Measurements from ENCODE around the gene CD52.

Gene CD52

GRCh38 chr1:26353976-26354820 lies 36.4 kb downstream of the CD52 start, which contains the start of gene CRYBG2:
TSS of gene CRYBG2 (minus strand) at chr1:26354130. CDS start at chr1:26346657, 7,473 bp downstream.
- DNase-seq (ENCODE audit: low read depth in 1 of 2, low spot score in 1 of 2), result no peak

GRCh38 chr1:26354972-26355371 lies 37.2 kb downstream of the CD52 start:
- DNase-seq (ENCODE audit: low read depth in 1 of 2, low spot score in 1 of 2), result no peak

- DNase-seq (ENCODE audit: low read depth in 1 of 2, low spot score in 1 of 2), result no peak
These were observed 38.3 kb downstream of the CD52 start for GRCh38 chr1:26356106-26356505.

GRCh38 chr1:26357121-26357602 lies 39.4 kb downstream of the CD52 start:
- no peak for DNase-seq (ENCODE audit: low read depth in 1 of 2, low spot score in 1 of 2)

GRCh38 chr1:26358411-26359384 lies 40.9 kb downstream of the CD52 start:
- DNase-seq (ENCODE audit: low read depth in 1 of 2, low spot score in 1 of 2), result peak in 1 of 2 donors; percentile 44

GRCh38 chr1:26359981-26360806 lies 42.4 kb downstream of the CD52 start:
- peak in 1 of 2 donors; percentile 15 for DNase-seq (ENCODE audit: low read depth in 1 of 2, low spot score in 1 of 2)

- no peak for DNase-seq (ENCODE audit: low read depth in 1 of 2, low spot score in 1 of 2)
These were observed 43.2 kb downstream of the CD52 start for GRCh38 chr1:26360807-26361604.

- DNase-seq (ENCODE audit: low read depth in 1 of 2, low spot score in 1 of 2), result no peak
These were observed 43.9 kb downstream of the CD52 start for GRCh38 chr1:26361605-26362122.

- DNase-seq (ENCODE audit: low read depth in 1 of 2, low spot score in 1 of 2), result no peak
These were observed 44.6 kb downstream of the CD52 start for GRCh38 chr1:26362331-26362730.

GRCh38 chr1:26363549-26364448 lies 46.0 kb downstream of the CD52 start:
- DNase-seq (ENCODE audit: low read depth in 1 of 2, low spot score in 1 of 2), result peak; percentile 75 to 77

GRCh38 chr1:26364956-26365355 lies 47.2 kb downstream of the CD52 start:
- no peak for DNase-seq (ENCODE audit: low read depth in 1 of 2, low spot score in 1 of 2)

GRCh38 chr1:26367441-26367840 lies 49.7 kb downstream of the CD52 start:
- no peak for DNase-seq (ENCODE audit: low read depth in 1 of 2, low spot score in 1 of 2)

GRCh38 chr1:26368006-26368405 lies 50.2 kb downstream of the CD52 start:
- DNase-seq (ENCODE audit: low read depth in 1 of 2, low spot score in 1 of 2), result no peak

- no peak for DNase-seq (ENCODE audit: low read depth in 1 of 2, low spot score in 1 of 2)
These were observed 50.7 kb downstream of the CD52 start for GRCh38 chr1:26368486-26368885.
